Measurements from ENCODE around the gene CFAP299.

Gene CFAP299

GRCh38 chr4:80878218-80878617 lies 542.7 kb downstream of the CFAP299 start:
- no peak overlapping the region for H3K4me3 ChIP-seq (ENCODE audit: low read depth, low read length)
- no peak for TF ChIP-seq CTCF (IDR thresholded peaks at IDR 0.05; ENCODE audit: borderline replicate concordance, insufficient read depth, low read depth, low read length)

GRCh38 chr4:80897537-80898303 lies 562.2 kb downstream of the CFAP299 start:
- no peak overlapping the region for H3K4me3 ChIP-seq (ENCODE audit: low read depth, low read length)
- no peak for TF ChIP-seq CTCF (IDR thresholded peaks at IDR 0.05; ENCODE audit: borderline replicate concordance, insufficient read depth, low read depth, low read length)

GRCh38 chr4:80900908-80901307 lies 565.4 kb downstream of the CFAP299 start:
- no peak overlapping the region for H3K4me3 ChIP-seq (ENCODE audit: low read depth, low read length)
- TF ChIP-seq CTCF (IDR thresholded peaks at IDR 0.05; ENCODE audit: borderline replicate concordance, insufficient read depth, low read depth, low read length): no peak

GRCh38 chr4:80903020-80903419 lies 567.5 kb downstream of the CFAP299 start:
- no peak overlapping the region for H3K4me3 ChIP-seq (ENCODE audit: low read depth, low read length)
- no peak for TF ChIP-seq CTCF (IDR thresholded peaks at IDR 0.05; ENCODE audit: borderline replicate concordance, insufficient read depth, low read depth, low read length)

- H3K4me3 ChIP-seq (ENCODE audit: low read depth, low read length): no peak overlapping the region
- TF ChIP-seq CTCF (IDR thresholded peaks at IDR 0.05; ENCODE audit: borderline replicate concordance, insufficient read depth, low read depth, low read length): no peak
Observed at GRCh38 chr4:80909938-80910337, 574.4 kb downstream of the CFAP299 start.

- H3K4me3 ChIP-seq (ENCODE audit: low read depth, low read length): no peak overlapping the region
- TF ChIP-seq CTCF (IDR thresholded peaks at IDR 0.05; ENCODE audit: borderline replicate concordance, insufficient read depth, low read depth, low read length): no peak
Observed at GRCh38 chr4:80911458-80911857, 575.9 kb downstream of the CFAP299 start.

- H3K4me3 ChIP-seq (ENCODE audit: low read depth, low read length): no peak overlapping the region
- TF ChIP-seq CTCF (IDR thresholded peaks at IDR 0.05; ENCODE audit: borderline replicate concordance, insufficient read depth, low read depth, low read length): no peak
Observed at GRCh38 chr4:80912350-80912749, 576.8 kb downstream of the CFAP299 start.
